ENCODE measurements around the gene ZNRD2.

The ZNRD2 gene

DNA sequence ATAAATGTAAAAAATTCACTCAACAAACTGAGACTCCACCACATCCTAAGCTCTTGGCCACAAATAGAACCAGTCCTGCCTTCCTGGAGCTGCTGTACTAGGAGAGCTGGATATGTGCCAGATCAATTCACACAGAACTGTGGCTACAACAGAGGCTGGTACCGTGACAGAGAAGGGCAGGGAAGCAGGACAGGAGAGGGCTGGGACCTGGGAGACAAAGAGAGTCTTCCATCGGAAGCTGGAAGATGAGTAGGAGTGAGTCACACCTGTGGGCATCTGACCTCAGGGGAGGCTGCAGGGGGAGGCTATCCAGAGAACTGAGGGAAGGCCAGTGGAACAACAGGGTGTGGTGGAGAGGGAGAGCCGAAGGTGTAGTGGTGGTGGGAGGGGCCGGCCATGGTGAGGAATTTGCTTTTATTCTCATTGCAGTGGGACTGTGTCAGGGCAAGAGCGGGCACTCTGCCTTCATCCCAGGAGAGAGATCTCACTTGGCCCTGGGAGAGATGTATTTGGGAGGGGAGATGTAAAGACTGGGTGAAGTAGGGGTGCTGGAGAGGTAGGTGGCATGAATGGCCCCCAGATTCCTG is 10.2 kb upstream of the ZNRD2 start:
- peak; percentile 35 for TF ChIP-seq FOXP2 (optimal IDR thresholded peaks at IDR 0.05; ENCODE audit: borderline replicate concordance, extremely low read depth, extremely low read length, insufficient read depth)
- TF ChIP-seq, protein P1, sequence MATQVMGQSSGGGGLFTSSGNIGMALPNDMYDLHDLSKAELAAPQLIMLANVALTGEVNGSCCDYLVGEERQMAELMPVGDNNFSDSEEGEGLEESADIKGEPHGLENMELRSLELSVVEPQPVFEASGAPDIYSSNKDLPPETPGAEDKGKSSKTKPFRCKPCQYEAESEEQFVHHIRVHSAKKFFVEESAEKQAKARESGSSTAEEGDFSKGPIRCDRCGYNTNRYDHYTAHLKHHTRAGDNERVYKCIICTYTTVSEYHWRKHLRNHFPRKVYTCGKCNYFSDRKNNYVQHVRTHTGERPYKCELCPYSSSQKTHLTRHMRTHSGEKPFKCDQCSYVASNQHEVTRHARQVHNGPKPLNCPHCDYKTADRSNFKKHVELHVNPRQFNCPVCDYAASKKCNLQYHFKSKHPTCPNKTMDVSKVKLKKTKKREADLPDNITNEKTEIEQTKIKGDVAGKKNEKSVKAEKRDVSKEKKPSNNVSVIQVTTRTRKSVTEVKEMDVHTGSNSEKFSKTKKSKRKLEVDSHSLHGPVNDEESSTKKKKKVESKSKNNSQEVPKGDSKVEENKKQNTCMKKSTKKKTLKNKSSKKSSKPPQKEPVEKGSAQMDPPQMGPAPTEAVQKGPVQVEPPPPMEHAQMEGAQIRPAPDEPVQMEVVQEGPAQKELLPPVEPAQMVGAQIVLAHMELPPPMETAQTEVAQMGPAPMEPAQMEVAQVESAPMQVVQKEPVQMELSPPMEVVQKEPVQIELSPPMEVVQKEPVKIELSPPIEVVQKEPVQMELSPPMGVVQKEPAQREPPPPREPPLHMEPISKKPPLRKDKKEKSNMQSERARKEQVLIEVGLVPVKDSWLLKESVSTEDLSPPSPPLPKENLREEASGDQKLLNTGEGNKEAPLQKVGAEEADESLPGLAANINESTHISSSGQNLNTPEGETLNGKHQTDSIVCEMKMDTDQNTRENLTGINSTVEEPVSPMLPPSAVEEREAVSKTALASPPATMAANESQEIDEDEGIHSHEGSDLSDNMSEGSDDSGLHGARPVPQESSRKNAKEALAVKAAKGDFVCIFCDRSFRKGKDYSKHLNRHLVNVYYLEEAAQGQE (IDR thresholded peaks at IDR 0.05; ENCODE audit: insufficient read depth in 1 of 2, low read depth in 2 of 2, low read length in 2 of 2) = no peak

DNA sequence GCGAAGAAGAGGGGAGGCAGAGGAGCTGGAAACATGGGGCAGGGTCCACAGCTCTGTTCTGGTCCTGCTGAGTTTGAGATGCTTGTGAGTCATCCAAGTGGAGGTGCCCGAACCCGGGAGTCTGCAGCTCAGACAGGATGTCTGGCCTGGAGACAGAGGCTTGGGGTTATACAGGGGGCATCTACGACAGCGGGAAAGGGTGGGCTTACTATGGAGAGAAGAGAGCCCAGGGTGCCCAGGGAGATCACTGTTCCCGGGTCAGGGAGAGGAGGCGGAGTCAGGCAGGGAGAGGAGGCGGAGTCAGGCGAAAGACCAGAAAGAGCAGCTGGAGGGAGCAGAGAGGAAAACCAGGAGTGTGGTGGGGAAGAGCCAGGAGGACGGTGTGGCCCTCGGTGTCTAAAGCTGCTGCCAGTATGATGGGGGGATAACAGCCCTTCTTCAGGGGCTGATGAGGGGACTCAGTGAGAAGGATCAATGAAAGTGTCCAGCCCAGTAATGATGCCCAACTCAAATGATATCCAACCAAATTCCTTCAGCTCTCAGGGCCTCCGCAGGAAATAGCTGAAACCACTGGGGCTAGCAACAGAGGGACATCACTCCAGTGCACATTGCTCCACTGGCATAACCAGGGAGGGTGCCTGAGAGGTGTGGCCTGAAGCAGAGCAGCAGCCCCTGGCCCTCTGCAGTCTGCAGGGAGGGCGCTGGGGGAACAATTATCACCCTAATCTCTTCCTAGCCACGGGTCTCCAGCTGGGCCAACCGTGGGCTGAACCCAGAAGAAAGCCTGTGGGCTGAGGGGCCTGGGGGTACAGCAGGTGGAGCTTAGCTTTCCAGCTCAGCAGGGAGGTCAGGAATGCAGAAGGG is 9.5 kb upstream of the ZNRD2 start:
- TF ChIP-seq, protein P1 (IDR thresholded peaks at IDR 0.05; ENCODE audit: insufficient read depth in 1 of 2, low read depth in 2 of 2, low read length in 2 of 2) = no peak
- TF ChIP-seq POLR2AphosphoS5 (IDR thresholded peaks at IDR 0.05; ENCODE audit: low read depth, low read length) (peak; percentile 63; the same call in 1 of the 2 replicates), FOXP2 (optimal IDR thresholded peaks at IDR 0.05; ENCODE audit: borderline replicate concordance, extremely low read depth, extremely low read length, insufficient read depth) (no peak)

DNA sequence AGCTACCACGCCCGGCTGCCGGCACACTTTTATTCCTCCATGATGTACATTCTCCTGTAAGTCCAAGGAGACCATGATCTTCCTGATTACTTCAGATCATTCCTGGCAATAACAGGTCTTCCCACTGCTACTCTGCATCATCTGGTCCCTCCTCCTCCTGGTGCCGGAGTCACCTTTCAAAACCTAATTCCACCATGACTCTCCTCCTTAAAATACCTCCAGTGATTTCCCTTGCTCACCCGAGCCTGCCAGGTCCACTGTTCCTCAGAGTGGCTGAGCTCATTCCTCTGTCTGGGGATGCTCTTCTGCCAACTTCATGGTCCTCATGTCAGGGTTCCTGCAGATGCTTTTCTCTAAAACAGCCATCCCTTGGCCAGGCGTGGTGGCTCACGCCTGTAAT is 8.3 kb upstream of the ZNRD2 start:
- no peak for TF ChIP-seq FOXP2 (optimal IDR thresholded peaks at IDR 0.05; ENCODE audit: borderline replicate concordance, extremely low read depth, extremely low read length, insufficient read depth)
- TF ChIP-seq, protein P1 (IDR thresholded peaks at IDR 0.05; ENCODE audit: insufficient read depth in 1 of 2, low read depth in 2 of 2, low read length in 2 of 2) = no peak
- no peak for TF ChIP-seq TAF1 (IDR thresholded peaks at IDR 0.05; ENCODE audit: borderline replicate concordance, insufficient read depth, low read length)
- no peak for TF ChIP-seq SIN3A (IDR thresholded peaks at IDR 0.05; ENCODE audit: borderline replicate concordance, insufficient read depth, low read length)
- no peak for TF ChIP-seq POLR2AphosphoS5 (IDR thresholded peaks at IDR 0.05; ENCODE audit: low read depth, low read length)

DNA sequence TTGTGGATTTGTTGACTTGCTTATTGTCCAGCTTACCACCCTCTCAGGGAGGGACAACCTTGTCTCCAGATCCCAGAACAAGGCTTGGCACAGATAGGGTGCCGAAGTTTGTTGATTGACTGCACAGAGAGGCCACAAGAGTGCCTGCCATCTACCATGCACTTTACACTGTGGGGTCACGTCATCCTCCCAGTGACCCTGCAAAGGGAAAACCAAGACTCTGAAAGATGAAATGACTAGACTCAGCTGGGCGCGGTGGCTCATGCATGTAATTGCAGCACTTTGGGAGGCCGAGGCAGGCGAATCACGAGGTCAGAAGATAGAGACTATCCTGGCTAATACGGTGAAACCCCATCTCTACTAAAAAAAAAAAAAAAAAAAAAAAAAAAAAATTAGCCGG is 7.5 kb upstream of the ZNRD2 start:
- TF ChIP-seq FOXP2 (optimal IDR thresholded peaks at IDR 0.05; ENCODE audit: borderline replicate concordance, extremely low read depth, extremely low read length, insufficient read depth) (no peak), SIN3A (IDR thresholded peaks at IDR 0.05; ENCODE audit: borderline replicate concordance, insufficient read depth, low read length) (no peak), POLR2AphosphoS5 (IDR thresholded peaks at IDR 0.05; ENCODE audit: low read depth, low read length) (no peak), TAF1 (IDR thresholded peaks at IDR 0.05; ENCODE audit: borderline replicate concordance, insufficient read depth, low read length) (no peak)
- TF ChIP-seq, protein P1 (IDR thresholded peaks at IDR 0.05; ENCODE audit: insufficient read depth in 1 of 2, low read depth in 2 of 2, low read length in 2 of 2) = no peak
